H9 (cell line): ENCODE data around the gene DTNB. TPM values are rescaled to one million over a fixed set of nuclear protein-coding genes. Genes with fewer than 3 reads are reported as not detected.

Source experiments
- DNase-seq: peaks from one replicate; pipeline ENCODE4 v3.0.0-alpha.2; 2017
- H2AFZ ChIP-seq: one replicate; pipeline ENCODE4 v1.6.1; 2013; ENCODE audit warnings: mild to moderate bottlenecking, low read length, control low read depth, moderate library complexity
- H2AK5ac ChIP-seq: 2 replicates; pipeline ENCODE4 v1.6.1; 2013; ENCODE audit warnings: low read length, control low read depth, mixed read lengths; ENCODE audit not compliant: insufficient read length
- H2BK120ac ChIP-seq: one replicate; pipeline ENCODE4 v1.6.1; 2013; ENCODE audit warnings: low read depth, mild to moderate bottlenecking, low read length, control low read depth, inconsistent platforms; ENCODE audit not compliant: poor library complexity, severe bottlenecking
- H2BK12ac ChIP-seq: 2 replicates; pipeline ENCODE4 v1.6.1; 2013; ENCODE audit warnings: low read length, control low read depth, mixed read lengths, low read depth; ENCODE audit not compliant: insufficient read length
- H2BK15ac ChIP-seq: 2 replicates; pipeline ENCODE4 v1.6.1; 2013; ENCODE audit warnings: low read depth, low read length, control low read depth
- H2BK20ac ChIP-seq: one replicate; pipeline ENCODE4 v1.6.1; 2013; ENCODE audit warnings: low read depth, mild to moderate bottlenecking, low read length, control low read depth, inconsistent platforms; ENCODE audit not compliant: poor library complexity, severe bottlenecking
- H2BK5ac ChIP-seq: 2 replicates; pipeline ENCODE4 v1.6.1; 2013; ENCODE audit warnings: low read length, control low read depth, mixed read lengths; ENCODE audit not compliant: insufficient read length
- H3K14ac ChIP-seq: 2 replicates; pipeline ENCODE4 v1.6.1; 2013; ENCODE audit warnings: low read length, control low read depth; ENCODE audit not compliant: insufficient read depth
- H3K18ac ChIP-seq: 2 replicates; pipeline ENCODE4 v1.6.1; 2013; ENCODE audit warnings: low read depth, mild to moderate bottlenecking, mixed read lengths, low read length, control low read depth; ENCODE audit not compliant: insufficient read length
- H3K23ac ChIP-seq: 2 replicates; pipeline ENCODE4 v1.6.1; 2013; ENCODE audit warnings: low read length, control low read depth, mixed read lengths, low read depth; ENCODE audit not compliant: insufficient read length
- H3K23me2 ChIP-seq: 2 replicates; pipeline ENCODE4 v1.6.1; 2013; ENCODE audit warnings: low read depth, mild to moderate bottlenecking, mixed read lengths, low read length, control low read depth; ENCODE audit not compliant: insufficient read length, poor library complexity, severe bottlenecking
- H3K27ac ChIP-seq: 2 replicates; pipeline ENCODE4 v1.5.1; 2013; ENCODE audit warnings: low read length, control low read depth, mixed read lengths, low read depth; ENCODE audit not compliant: insufficient read length
- H3K27me3 ChIP-seq: 2 replicates; pipeline ENCODE4 v1.6.1; 2013; ENCODE audit warnings: low read length, control low read depth, inconsistent platforms; ENCODE audit not compliant: insufficient read depth
- H3K4ac ChIP-seq: 2 replicates; pipeline ENCODE4 v1.6.1; 2013; ENCODE audit warnings: low read depth, mild to moderate bottlenecking, control low read depth, inconsistent platforms, low read length, moderate library complexity
- H3K4me1 ChIP-seq: 2 replicates; pipeline ENCODE4 v1.6.1; 2013; ENCODE audit warnings: low read length, control low read depth, inconsistent platforms; ENCODE audit not compliant: insufficient read depth
- H3K4me2 ChIP-seq: 2 replicates; pipeline ENCODE4 v1.6.1; 2013; ENCODE audit warnings: low read length, control low read depth, mixed read lengths; ENCODE audit not compliant: insufficient read length, insufficient read depth
- H3K56ac ChIP-seq: 2 replicates; pipeline ENCODE4 v1.6.1; 2013; ENCODE audit warnings: low read depth, mild to moderate bottlenecking, mixed read lengths, low read length, control low read depth; ENCODE audit not compliant: insufficient read length
- H3K79me1 ChIP-seq: 2 replicates; pipeline ENCODE4 v1.6.1; 2013; ENCODE audit warnings: low read depth, mild to moderate bottlenecking, moderate library complexity, low read length, control low read depth, inconsistent platforms; ENCODE audit not compliant: insufficient read depth, poor library complexity, severe bottlenecking
- H3K79me2 ChIP-seq: 2 replicates; pipeline ENCODE4 v1.6.1; 2013; ENCODE audit warnings: low read length, control low read depth, inconsistent platforms; ENCODE audit not compliant: insufficient read depth
- H3K9ac ChIP-seq: 2 replicates; pipeline ENCODE4 v1.6.1; 2013; ENCODE audit warnings: low read length, control low read depth, mixed read lengths; ENCODE audit not compliant: insufficient read length; ENCODE audit errors: extremely low read depth
- H3K9me3 ChIP-seq: one replicate; pipeline ENCODE4 v1.6.1; 2013; ENCODE audit warnings: low read depth, low read length, inconsistent platforms; ENCODE audit not compliant: control insufficient read depth
- H3T11ph ChIP-seq: one replicate; pipeline ENCODE4 v1.6.1; 2013; ENCODE audit warnings: mild to moderate bottlenecking, low read length, control low read depth, inconsistent platforms
- H4K20me1 ChIP-seq: one replicate; pipeline ENCODE4 v1.6.1; 2013; ENCODE audit not compliant: control insufficient read depth, insufficient read length, insufficient read depth
- H4K5ac ChIP-seq: 2 replicates; pipeline ENCODE4 v1.6.1; 2013; ENCODE audit warnings: low read depth, mild to moderate bottlenecking, mixed read lengths, low read length, control low read depth; ENCODE audit not compliant: insufficient read length
- H4K8ac ChIP-seq: replicated peaks from 2 replicates; pipeline ENCODE4 v1.6.1; 2013; ENCODE audit warnings: low read length, control low read depth, mixed read lengths, low read depth; ENCODE audit not compliant: insufficient read length
- H4K91ac ChIP-seq: 2 replicates; pipeline ENCODE4 v1.6.1; 2013; ENCODE audit warnings: low read depth, mild to moderate bottlenecking, moderate library complexity, mixed read lengths, low read length, control low read depth; ENCODE audit not compliant: insufficient read length
- H3K27ac Mint-ChIP-seq, 3 experiments: 2 replicates in 2 of 3; 3 replicates in 1 of 3; pipeline ENCODE4 v1.8.0; 2020 to 2021; ENCODE audit warnings: mixed read lengths in 3 of 3, mild to moderate bottlenecking in 1 of 3, moderate library complexity in 1 of 3
- H3K27me3 Mint-ChIP-seq: 2 replicates; pipeline ENCODE4 v1.8.0; 2021; ENCODE audit warnings: low read depth, mild to moderate bottlenecking, moderate library complexity, mixed read lengths
- H3K36me3 Mint-ChIP-seq, 3 experiments: 2 replicates in 2 of 3; 3 replicates in 1 of 3; pipeline ENCODE4 v1.8.0; 2020 to 2021; ENCODE audit warnings: low read depth in 3 of 3, mixed read lengths in 3 of 3; ENCODE audit not compliant: insufficient read depth in 1 of 3
- H3K4me1 Mint-ChIP-seq, 2 experiments: 2 replicates each; pipeline ENCODE4 v1.8.0; 2020; ENCODE audit warnings: mixed read lengths in 2 of 2
- H3K4me3 Mint-ChIP-seq, 2 experiments: 2 replicates in 1 of 2; 3 replicates in 1 of 2; pipeline ENCODE4 v1.8.0; 2020 to 2021; ENCODE audit warnings: mild to moderate bottlenecking in 2 of 2, mixed read lengths in 2 of 2, moderate library complexity in 1 of 2
- H3K9me3 Mint-ChIP-seq, 2 experiments: 2 replicates in 1 of 2; 3 replicates in 1 of 2; pipeline ENCODE4 v1.8.0; 2020; ENCODE audit warnings: mild to moderate bottlenecking in 2 of 2, mixed read lengths in 2 of 2, moderate library complexity in 1 of 2
- WGBS: extraction: QIAGEN DNeasy Blood & Tissue Kit; methylation state at CpG from one replicate; pipeline ENCODE4 v1.1.7; 2013; ENCODE audit warnings: missing lambda C conversion rate, low lambda C conversion rate, mixed read lengths; ENCODE audit not compliant: insufficient read length; ENCODE audit errors: extremely low coverage; 5-methylcytosine and 5-hydroxymethylcytosine counted together
- total RNA-seq: library from RNA; stranded (reverse); gene quantifications from 2 replicates; pipeline ENCODE4 v1.2.1, GENCODE V29; 2021
- TF ChIP-seq, protein P1 (sequence below): fragments of 200-600 bp; sonication (generic); conservative IDR thresholded peaks from 3 replicates; pipeline ENCODE4 v1.8.0; 2021; ENCODE audit warnings: antibody characterized with exemption, mild to moderate bottlenecking

DTNB gene
- total RNA-seq, 1 experiment from 2014 or later: 26.7 TPM

GRCh38 chr2:25714740-25715139, 41.4 kb upstream of the DTNB start:
- no peak overlapping the region for H4K5ac ChIP-seq
- no peak overlapping the region for H3K4ac ChIP-seq
- no peak overlapping the region for H2BK20ac ChIP-seq
- H3K18ac ChIP-seq: no peak overlapping the region
- H2AFZ ChIP-seq: no peak overlapping the region
- no peaks in the 10 kb centered on the region for H3K4me1 ChIP-seq
- H4K20me1 ChIP-seq: no peaks in the 10 kb centered on the region
- DNase-seq: no peak
- H2BK5ac ChIP-seq: no peak overlapping the region
- peaks cover 0 to 1% of the 10 kb centered on the region in 2 experiments; a peak in 2 of 4 replicates for H3K4me1 Mint-ChIP-seq
- H3K14ac ChIP-seq: no peak overlapping the region
- no peaks in the 10 kb centered on the region for H3K9me3 Mint-ChIP-seq
- H3K9ac ChIP-seq: no peak overlapping the region
- no peak overlapping the region for H3K23ac ChIP-seq
- no peak overlapping the region for H3K4me2 ChIP-seq
- H3K36me3 Mint-ChIP-seq: no peaks in the 10 kb centered on the region
- no peak overlapping the region for H4K91ac ChIP-seq
- no peak overlapping the region for H3K27ac ChIP-seq
- no CpG with 5 or more reads among the region's 1 CpG for WGBS
- H2AK5ac ChIP-seq: no peak overlapping the region
- H4K8ac ChIP-seq: no peak overlapping the region
- H3K27ac Mint-ChIP-seq: no peak overlapping the region
- no peak overlapping the region for H2BK120ac ChIP-seq
- H3K4me3 Mint-ChIP-seq: no peak overlapping the region
- H3K9me3 ChIP-seq: no peaks in the 10 kb centered on the region
- H2BK12ac ChIP-seq: no peak overlapping the region
- H3K79me2 ChIP-seq: no peaks in the 10 kb centered on the region
- H3T11ph ChIP-seq: no peak overlapping the region
- no peaks in the 10 kb centered on the region for H3K27me3 ChIP-seq
- no peaks in the 10 kb centered on the region for H3K23me2 ChIP-seq
- H3K27me3 Mint-ChIP-seq: peaks cover 1% of the 10 kb centered on the region; the same call in 1 of the 2 replicates
- no peak overlapping the region for H2BK15ac ChIP-seq
- H3K79me1 ChIP-seq: no peaks in the 10 kb centered on the region
- H3K56ac ChIP-seq: no peak overlapping the region
- TF ChIP-seq, protein P1, sequence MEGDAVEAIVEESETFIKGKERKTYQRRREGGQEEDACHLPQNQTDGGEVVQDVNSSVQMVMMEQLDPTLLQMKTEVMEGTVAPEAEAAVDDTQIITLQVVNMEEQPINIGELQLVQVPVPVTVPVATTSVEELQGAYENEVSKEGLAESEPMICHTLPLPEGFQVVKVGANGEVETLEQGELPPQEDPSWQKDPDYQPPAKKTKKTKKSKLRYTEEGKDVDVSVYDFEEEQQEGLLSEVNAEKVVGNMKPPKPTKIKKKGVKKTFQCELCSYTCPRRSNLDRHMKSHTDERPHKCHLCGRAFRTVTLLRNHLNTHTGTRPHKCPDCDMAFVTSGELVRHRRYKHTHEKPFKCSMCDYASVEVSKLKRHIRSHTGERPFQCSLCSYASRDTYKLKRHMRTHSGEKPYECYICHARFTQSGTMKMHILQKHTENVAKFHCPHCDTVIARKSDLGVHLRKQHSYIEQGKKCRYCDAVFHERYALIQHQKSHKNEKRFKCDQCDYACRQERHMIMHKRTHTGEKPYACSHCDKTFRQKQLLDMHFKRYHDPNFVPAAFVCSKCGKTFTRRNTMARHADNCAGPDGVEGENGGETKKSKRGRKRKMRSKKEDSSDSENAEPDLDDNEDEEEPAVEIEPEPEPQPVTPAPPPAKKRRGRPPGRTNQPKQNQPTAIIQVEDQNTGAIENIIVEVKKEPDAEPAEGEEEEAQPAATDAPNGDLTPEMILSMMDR: peak; percentile 17; the same call in 1 of the 3 replicates
